Fibroblast of lung (primary cell): Measurements from ENCODE around the gene BEST4. TPM values are rescaled to one million over a fixed set of nuclear protein-coding genes. Genes with fewer than 3 reads are reported as not detected.
A peak's percentile ranks its signal among the peaks of the same experiment; 100 is the strongest.
"Not testable (repeated sequence)": the region's sequence is repeated elsewhere in the genome, so short reads cannot be mapped to it uniquely, and the experiment has no call there.

ENCODE experiments used
- DNase-seq, 2 donors: peaks; one replicate each; pipeline versions ENCODE4 v3.0.0 to v3.0.0-alpha.2; 2010; ENCODE audit warnings: low read depth in 2 of 2
- H2AFZ ChIP-seq: 2 replicates; pipeline ENCODE4 v1.5.1; 2012; ENCODE audit warnings: low read length, control low read depth, inconsistent platforms
- H3K27ac ChIP-seq: 2 replicates; pipeline ENCODE4 v1.5.1; 2011; ENCODE audit warnings: low read length, control low read depth; ENCODE audit not compliant: insufficient read depth
- H3K27me3 ChIP-seq: 2 replicates; pipeline ENCODE4 v1.5.1; 2011; ENCODE audit warnings: mild to moderate bottlenecking, low read length; ENCODE audit not compliant: control insufficient read depth, insufficient read depth
- H3K36me3 ChIP-seq: 2 replicates; pipeline ENCODE4 v1.5.1; 2011; ENCODE audit warnings: low read length; ENCODE audit not compliant: control insufficient read depth, insufficient read depth
- H3K4me1 ChIP-seq: 2 replicates; pipeline ENCODE4 v1.5.1; 2011; ENCODE audit warnings: low read length; ENCODE audit not compliant: control insufficient read depth, insufficient read depth; ENCODE audit errors: extremely low read depth
- H3K4me2 ChIP-seq: 2 replicates; pipeline ENCODE4 v1.5.1; 2011; ENCODE audit warnings: low read length, control low read depth; ENCODE audit not compliant: insufficient read depth; ENCODE audit errors: extremely low read depth
- H3K4me3 ChIP-seq, 4 experiments: fragments of 200-600 bp in 1 of 4; sonication (generic) in 1 of 4; replicated peaks in 1 of 4; 2 replicates each; pipeline ENCODE4 v1.5.1; 2011 to 2016; ENCODE audit warnings: low read length in 4 of 4, low read depth in 3 of 4, mild to moderate bottlenecking in 3 of 4, control low read depth in 2 of 4, inconsistent platforms in 1 of 4, mixed read lengths in 1 of 4; ENCODE audit not compliant: insufficient read depth in 1 of 4; ENCODE audit errors: control extremely low read depth in 1 of 4
- H3K79me2 ChIP-seq: 2 replicates; pipeline ENCODE4 v1.5.1; 2012; ENCODE audit warnings: mild to moderate bottlenecking, low read length, inconsistent platforms; ENCODE audit not compliant: control insufficient read depth, insufficient read depth
- H3K9ac ChIP-seq: 2 replicates; pipeline ENCODE4 v1.5.1; 2011; ENCODE audit warnings: mild to moderate bottlenecking, low read length, control low read depth; ENCODE audit not compliant: insufficient read depth
- H3K9me3 ChIP-seq: 2 replicates; pipeline ENCODE4 v1.5.1; 2012; ENCODE audit warnings: low read depth, low read length; ENCODE audit not compliant: control insufficient read depth, insufficient read depth
- H4K20me1 ChIP-seq: 2 replicates; pipeline ENCODE4 v1.5.1; 2011; ENCODE audit warnings: low read length; ENCODE audit not compliant: control insufficient read depth, insufficient read depth; ENCODE audit errors: extremely low read depth
- CTCF ChIP-seq, 2 donors: IDR thresholded peaks in 1 of 2; conservative IDR thresholded peaks in 1 of 2; 1 replicate in 1 of 2; 2 replicates in 1 of 2; pipeline ENCODE4 v1.5.1; 2011 to 2012; ENCODE audit warnings: low read length in 2 of 2, control low read depth in 1 of 2, inconsistent platforms in 1 of 2, low read depth in 1 of 2, mild to moderate bottlenecking in 1 of 2
- EZH2 ChIP-seq: IDR thresholded peaks from 2 replicates; pipeline ENCODE4 v1.5.1; 2012; ENCODE audit warnings: low read length, control low read depth, mild to moderate bottlenecking; ENCODE audit errors: missing control alignments
- polyA plus RNA-seq, 2 donors: library from polyadenylated mRNA; depleted of rRNA in 1 of 2; stranded (reverse) in 1 of 2; unstranded in 1 of 2; fragments of >200 nt; gene quantifications; 2 replicates each; pipeline ENCODE4 v1.2.1, GENCODE V29; 2011 to 2012; ENCODE audit warnings: missing spikeins in 1 of 2
- total RNA-seq: library from RNA; depleted of rRNA; stranded (reverse); fragments of >200 nt; gene quantifications from 2 replicates; pipeline ENCODE4 v1.2.1, GENCODE V29; 2014

Gene BEST4
- total and polyA plus RNA-seq, 2 donors (not counting 1 experiment from before 2014, with no cell fraction given): 0.10 to 0.17 TPM

GRCh38 chr1:44739307-44740178 lies 48.4 kb downstream of the BEST4 start, which contains the start of gene KIF2C:
KIF2C (plus strand) TSS chr1:44739837; CDS start chr1:44739933, 96 bp downstream.
- peak within 1 kb of the TSS; percentile 97 for H3K4me2 ChIP-seq
- DNase-seq: peak; percentile 96 to 98
- no peak for TF ChIP-seq EZH2
- TF ChIP-seq CTCF (conservative IDR thresholded peaks at IDR 0.05 in 1 of 2, IDR thresholded peaks at IDR 0.05 in 1 of 2; ENCODE audit: low read depth in 1 of 2, low read length in 2 of 2): no peak
- peaks cover 12% of the 10 kb centered on the region for H3K4me1 ChIP-seq
- no peaks in the 10 kb centered on the region for H3K27me3 ChIP-seq
- no peaks in the 10 kb centered on the region for H3K36me3 ChIP-seq
- peaks cover 40% of the 10 kb centered on the region for H3K79me2 ChIP-seq
- no peaks in the 10 kb centered on the region for H3K9me3 ChIP-seq
- H4K20me1 ChIP-seq: no peaks in the 10 kb centered on the region
- peak within 1 kb of the TSS; percentile 61 for H3K9ac ChIP-seq
- peak within 1 kb of the TSS; percentile 81 for H3K27ac ChIP-seq
- H3K4me3 ChIP-seq: peak within 1 kb of the TSS; percentile 72 to 88 (median 86)
- peak within 1 kb of the TSS; percentile 88 for H2AFZ ChIP-seq

- H3K9me3 ChIP-seq, H3K36me3 ChIP-seq, H3K27me3 ChIP-seq, H4K20me1 ChIP-seq, DNase-seq: not testable (repeated sequence)
- Histone ChIP-seq H2AFZ (peak overlapping the region; percentile 88), H3K4me3 (peak overlapping the region; percentile 72 to 88 (median 86)), H3K27ac (peak overlapping the region; percentile 81), H3K4me1 (peaks cover 12% of the 10 kb centered on the region), H3K9ac (peak overlapping the region; percentile 61), H3K79me2 (peaks cover 35% of the 10 kb centered on the region), H3K4me2 (peak overlapping the region; percentile 97)
Observed at GRCh38 chr1:44738953-44739306, 49.0 kb downstream of the BEST4 start.

GRCh38 chr1:44735992-44736391 lies 52.0 kb downstream of the BEST4 start:
- Histone ChIP-seq H3K4me3 (no peak overlapping the region), H3K27me3 (no peaks in the 10 kb centered on the region)

More at GRCh38 chr1:44735992-44736391, 52.0 kb downstream of the BEST4 start:
- no peaks in the 10 kb centered on the region for H3K36me3 ChIP-seq
- H3K4me2 ChIP-seq: no peak overlapping the region
- H3K79me2 ChIP-seq: peaks cover 13% of the 10 kb centered on the region
- no peak for DNase-seq
- TF ChIP-seq CTCF (conservative IDR thresholded peaks at IDR 0.05 in 1 of 2, IDR thresholded peaks at IDR 0.05 in 1 of 2; ENCODE audit: low read depth in 1 of 2, low read length in 2 of 2) (no peak), EZH2 (no peak)
- H4K20me1 ChIP-seq: no peaks in the 10 kb centered on the region
- H3K27ac ChIP-seq: no peak overlapping the region
- no peak overlapping the region for H2AFZ ChIP-seq
- H3K9ac ChIP-seq: no peak overlapping the region
- peaks cover 4% of the 10 kb centered on the region for H3K4me1 ChIP-seq
- H3K9me3 ChIP-seq: no peaks in the 10 kb centered on the region
